Tongue (tissue), 2 donors: ENCODE measurements around the gene PLA2G2E. TPM values are rescaled to one million over a fixed set of nuclear protein-coding genes. Genes with fewer than 3 reads are reported as not detected.
"Not testable (repeated sequence)": the region's sequence is repeated elsewhere in the genome, so short reads cannot be mapped to it uniquely, and the experiment has no call there.

Source experiments
- DNase-seq: peaks from one replicate; pipeline ENCODE4 v3.0.0-alpha.2; 2015
- total RNA-seq: library from RNA; depleted of rRNA; stranded (reverse); fragments of >200 nt; gene quantifications from one replicate; pipeline ENCODE4 v1.2.3, GENCODE V29; 2014

Gene PLA2G2E
- total RNA-seq, 1 donor from 2014 or later = not detected

DNA sequence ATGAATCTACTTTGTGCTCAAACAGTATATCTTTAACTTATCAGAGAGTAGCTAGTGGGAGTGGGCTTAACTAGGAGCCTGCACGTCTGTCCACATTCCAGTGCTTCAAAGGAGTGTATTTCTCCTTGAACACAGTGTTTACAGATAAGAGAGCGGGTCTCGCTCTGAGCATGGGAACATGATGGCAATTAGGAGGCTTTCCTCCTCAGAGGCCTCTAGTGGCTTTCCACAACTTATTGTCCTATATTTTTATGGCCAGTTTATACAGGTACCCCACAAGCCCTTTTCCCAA lies 3.7 kb upstream of the PLA2G2E start:
- DNase-seq = not testable (repeated sequence)

DNA sequence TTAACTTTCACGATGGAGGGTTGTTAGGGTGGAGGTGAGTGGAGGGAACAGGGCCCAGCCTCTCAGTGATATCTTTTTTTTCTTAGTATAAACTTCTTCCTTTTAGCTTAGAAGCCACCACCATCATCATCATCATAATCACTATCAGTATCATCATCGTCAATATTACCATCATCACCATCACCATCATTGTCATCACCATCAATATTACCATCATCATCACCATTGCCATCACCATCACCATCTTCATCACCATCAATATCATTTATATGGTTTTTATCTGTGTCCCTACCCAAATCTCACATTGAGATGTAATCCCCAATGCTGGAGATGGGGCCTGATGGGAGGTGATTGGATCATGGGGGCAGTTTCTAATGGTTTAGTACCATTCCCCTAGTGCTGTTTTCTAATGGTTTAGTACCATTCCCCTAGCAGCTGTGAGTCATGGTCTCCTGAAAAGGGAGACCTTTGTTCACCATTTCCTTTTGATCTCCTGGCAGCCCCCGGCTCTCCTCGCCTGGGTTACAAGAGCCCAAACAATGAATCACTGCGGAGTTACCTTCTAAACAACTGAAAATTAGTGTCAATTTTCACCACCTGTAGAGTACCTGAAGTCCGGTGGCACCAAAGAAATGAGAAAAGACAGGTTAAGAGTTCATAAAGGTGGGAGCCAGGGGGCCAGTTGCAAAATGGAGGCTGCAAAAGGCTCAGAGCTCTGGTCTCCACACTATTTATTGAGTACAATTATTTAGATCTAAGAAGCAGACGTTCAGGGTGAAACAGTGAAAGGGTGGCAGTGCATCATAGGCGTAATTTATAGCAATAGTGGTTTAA lies 3.1 kb upstream of the PLA2G2E start:
- no peak for DNase-seq

- no peak for DNase-seq
Measured at GRCh38 chr1:19925342-19926070, 2.1 kb upstream of the PLA2G2E start.

DNA sequence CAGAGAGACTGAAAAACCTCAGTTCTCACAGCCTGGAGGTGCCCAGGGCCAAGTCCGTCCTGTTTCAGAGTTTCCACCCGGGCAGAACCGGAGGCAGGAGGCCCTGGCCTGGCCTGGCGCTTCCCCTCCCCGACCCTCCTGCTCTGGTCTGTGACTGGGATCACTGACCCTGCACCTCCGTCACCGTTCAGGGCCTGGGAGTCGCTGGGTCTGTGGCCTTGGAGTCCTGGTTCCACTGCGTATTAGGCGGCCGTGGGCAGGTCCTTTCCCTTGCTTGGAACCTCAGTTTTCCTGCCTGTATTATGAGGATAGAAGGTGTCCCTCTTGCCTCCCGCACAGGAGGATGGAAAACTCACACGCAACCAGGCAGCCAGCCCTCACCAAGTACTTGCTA lies 533 bp upstream of the PLA2G2E start:
- DNase-seq = no peak

- no peak for DNase-seq
Measured at GRCh38 chr1:19922015-19922688, 1.3 kb downstream of the PLA2G2E start.

DNA sequence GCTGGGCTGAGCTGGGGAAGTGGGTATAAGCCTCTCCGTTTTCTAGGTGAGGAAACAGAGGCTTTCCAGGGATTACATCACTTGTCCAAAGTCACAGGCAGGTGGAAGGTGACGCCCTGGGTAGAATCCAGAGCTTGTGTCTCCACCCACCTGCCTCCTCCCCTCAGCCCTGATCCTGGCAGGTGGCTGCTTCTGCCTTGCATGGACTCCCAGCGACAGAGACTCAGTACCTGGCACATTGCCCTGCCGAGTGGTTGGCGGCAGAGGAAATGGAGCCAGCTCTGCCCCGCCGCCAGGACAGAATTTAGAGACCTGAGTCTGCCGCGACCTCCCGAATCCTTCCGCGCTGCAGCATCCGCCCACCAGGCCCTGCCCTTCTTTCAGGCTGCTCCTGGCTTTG lies 2.1 kb downstream of the PLA2G2E start:
- peak; percentile 7 for DNase-seq

DNA sequence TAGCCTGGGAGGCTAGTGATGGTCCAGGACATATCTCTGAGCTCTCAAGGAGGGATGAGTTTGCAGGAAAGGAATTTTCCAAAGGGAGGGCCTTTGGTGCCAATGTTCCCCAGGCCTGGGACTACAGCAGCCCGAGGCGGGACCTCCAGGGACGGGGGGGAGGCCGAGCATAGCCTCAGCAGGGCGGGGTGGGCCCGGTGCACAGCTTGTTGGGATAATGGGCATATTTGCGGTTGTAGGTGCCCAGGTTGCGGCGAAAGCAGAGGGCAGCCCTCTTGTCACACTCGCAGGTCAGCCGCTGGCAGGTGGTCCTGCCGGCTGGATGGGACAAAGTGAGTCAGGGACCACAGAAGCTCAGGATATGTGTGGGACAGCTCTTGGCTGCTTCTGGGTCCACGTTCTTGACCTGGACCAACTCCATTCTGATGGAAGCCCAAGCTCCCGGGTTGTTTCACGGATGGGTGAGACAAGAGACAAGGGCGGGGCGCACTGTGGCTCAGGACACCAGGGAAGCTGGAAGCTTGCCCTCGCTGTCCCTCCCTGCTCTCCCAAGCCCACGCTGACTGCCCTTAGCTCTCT lies 3.2 kb downstream of the PLA2G2E start:
- DNase-seq = no peak

DNA sequence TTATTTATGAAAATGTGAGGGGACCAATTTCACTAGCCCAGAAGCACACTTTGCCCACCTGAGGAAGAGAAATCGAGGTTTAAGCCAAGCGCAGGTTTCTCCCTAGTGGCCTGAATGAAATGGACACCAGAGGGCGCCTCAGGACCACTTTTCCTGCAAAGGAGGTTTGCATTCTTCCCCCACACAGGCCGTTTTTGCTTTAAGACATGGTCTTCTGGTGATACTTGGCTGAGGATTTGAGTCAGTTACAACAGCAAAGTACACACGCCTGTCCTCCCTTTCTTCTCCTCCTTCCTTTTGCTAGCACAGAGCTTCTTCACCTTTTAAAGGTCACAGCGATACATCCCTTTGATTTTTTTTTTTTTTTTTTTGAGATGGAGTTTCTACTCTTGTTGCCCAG lies 5.4 kb downstream of the PLA2G2E start:
- DNase-seq = peak; percentile 93

DNA sequence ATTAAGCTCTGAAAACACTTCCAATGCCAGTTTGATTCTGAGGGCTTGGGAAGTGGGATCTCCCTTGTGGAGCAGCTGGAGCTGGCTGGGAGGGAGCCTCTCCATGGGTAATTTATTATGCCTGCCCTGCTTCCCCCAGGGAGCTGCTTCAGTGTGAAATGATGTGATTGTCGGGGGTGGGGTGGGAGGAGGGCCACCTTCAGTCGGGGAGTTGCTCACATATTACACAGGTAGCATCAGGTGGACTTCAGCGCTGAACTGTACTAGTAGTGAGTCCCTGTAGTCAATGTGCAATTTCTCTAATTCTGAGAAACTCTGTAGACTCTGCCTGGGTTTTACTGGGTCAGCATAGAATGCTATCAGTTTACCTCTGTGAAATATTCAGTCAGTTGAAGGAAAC lies 12.8 kb downstream of the PLA2G2E start:
- no peak for DNase-seq

GRCh38 chr1:19909971-19910370 lies 13.4 kb downstream of the PLA2G2E start:
- no peak for DNase-seq

- DNase-seq = no peak
Measured at GRCh38 chr1:19909392-19909791, 14.0 kb downstream of the PLA2G2E start.

DNA sequence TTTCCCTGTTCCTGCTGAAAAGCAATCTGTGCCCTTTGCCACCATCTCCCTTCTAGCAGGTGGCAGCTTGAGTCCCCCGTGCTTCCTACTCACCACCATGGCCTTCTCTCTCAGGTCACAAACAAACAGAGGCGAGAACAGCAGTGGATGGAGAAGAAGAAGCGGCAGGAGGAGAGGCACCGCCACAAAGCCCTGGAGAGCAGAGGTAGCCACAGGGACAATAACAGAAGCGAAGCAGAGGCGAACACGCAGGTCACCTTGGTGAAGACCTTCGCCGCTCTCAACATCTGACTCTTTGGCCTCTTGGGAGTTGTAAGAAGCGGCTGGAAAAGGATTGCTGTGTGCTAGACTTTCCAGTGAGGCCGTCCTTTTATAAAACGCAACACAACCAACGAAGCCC lies 16.0 kb downstream of the PLA2G2E start:
- DNase-seq = no peak

DNA sequence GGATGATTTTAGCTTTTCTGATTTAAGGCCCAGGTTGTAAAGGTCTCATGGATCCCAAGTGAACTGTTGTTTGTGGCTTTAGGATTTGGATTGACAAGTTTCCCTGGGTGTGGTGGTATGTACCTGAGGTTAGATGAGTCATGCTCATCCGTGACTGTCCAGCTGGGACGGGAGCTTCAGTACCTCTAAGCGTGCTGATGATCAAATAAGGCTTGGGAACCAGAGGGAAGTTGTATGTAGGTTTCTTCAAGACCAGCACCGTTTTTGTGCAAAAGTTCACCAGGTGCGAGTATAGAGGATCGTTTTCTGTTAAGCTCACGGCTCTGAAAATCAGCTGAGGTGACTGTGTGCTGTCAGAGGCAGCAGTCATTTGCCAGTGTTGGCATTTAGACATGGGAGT lies 19.8 kb downstream of the PLA2G2E start:
- no peak for DNase-seq

- DNase-seq = no peak
Measured at GRCh38 chr1:19901653-19902052, 21.8 kb downstream of the PLA2G2E start.

- DNase-seq = no peak
Measured at GRCh38 chr1:19894218-19894617, 29.2 kb downstream of the PLA2G2E start.

- no peak for DNase-seq
Measured at GRCh38 chr1:19893687-19894086, 29.7 kb downstream of the PLA2G2E start.

DNA sequence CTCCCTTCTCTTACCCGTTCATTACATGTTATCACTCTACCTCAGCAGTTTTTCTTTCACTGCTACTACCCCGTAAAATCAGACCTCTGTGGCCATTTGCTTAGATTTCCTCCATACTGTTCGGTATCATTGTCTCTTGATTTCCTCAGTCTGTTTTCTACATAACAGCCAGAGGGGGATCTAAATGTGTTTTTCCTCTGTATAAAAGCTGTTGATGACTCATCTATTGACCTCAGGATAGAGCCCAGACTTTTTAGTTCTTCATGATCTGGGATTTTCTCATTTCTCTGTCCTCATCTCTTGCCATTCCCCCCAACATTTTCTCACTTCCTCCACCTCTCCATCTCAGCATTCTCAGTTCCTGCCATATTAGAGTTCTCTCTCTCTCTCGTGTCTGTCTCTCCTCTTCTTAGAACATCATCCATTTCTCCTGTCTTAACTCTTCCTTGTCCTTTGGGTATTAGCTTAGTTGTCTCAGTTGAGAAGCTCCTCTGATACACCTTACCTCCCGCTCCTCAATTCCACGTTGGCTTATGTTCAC lies 30.7 kb downstream of the PLA2G2E start:
- no peak for DNase-seq

GRCh38 chr1:19892129-19892528 lies 31.3 kb downstream of the PLA2G2E start:
- DNase-seq = no peak

DNA sequence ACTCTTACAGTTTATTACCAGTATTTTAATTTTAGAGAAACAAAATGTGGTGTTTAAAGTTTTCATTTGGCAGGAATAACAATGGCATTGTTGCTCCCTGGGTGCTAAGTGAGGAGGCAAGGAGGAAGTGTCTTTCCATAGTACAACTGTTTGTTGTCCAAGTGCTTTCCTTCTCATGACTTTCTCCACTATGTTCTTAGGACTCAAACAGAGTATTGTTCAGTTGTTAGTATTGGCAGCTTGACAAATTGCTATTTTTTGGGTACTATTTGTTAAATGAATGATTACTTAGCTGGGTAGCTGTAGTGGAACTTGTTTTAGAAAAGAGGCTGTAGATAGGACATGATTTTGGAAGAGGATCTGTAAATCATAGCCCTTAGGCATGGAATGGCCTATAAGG lies 33.8 kb downstream of the PLA2G2E start:
- DNase-seq = no peak

DNA sequence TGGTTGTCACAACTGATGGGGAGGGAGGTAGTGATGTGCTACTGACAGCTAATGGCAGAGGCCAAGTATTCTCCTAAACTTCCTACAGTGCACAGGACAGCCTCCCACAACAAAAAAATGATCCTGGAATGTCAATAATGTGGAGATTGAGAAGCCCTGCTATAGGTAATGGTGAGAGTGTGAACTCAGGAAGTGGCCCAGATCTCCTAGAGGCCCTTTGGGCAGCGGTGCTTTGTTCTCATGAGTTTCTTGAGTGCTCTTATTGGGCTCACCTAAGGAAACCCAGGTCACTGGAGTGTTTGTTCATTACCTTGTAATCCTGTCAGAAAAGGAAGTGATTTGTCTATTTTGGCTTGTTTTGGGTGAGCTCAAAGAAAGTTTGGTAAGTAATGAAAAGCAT lies 35.3 kb downstream of the PLA2G2E start:
- DNase-seq = no peak

GRCh38 chr1:19885821-19886220 lies 37.6 kb downstream of the PLA2G2E start:
- DNase-seq = no peak

DNA sequence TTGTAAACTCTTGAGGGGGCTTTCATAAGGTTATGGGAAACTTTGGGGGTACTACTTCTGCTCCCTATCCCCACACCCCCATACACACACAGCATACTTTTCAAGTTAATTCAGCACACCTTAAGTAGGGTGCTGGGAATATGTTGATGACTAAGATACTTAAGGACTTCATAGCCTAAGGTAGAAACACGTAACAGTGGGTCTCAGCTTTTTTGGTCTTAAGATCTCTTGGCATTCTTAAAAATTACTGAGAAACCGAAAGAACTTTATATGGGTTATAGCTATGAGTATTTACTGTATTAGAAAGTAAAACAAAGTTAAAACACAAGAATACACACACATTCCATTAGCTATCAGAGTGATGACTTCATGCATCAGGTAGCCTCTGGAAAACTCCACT lies 39.1 kb downstream of the PLA2G2E start:
- no peak for DNase-seq
